ENCODE data around the gene HTN3.

DNA sequence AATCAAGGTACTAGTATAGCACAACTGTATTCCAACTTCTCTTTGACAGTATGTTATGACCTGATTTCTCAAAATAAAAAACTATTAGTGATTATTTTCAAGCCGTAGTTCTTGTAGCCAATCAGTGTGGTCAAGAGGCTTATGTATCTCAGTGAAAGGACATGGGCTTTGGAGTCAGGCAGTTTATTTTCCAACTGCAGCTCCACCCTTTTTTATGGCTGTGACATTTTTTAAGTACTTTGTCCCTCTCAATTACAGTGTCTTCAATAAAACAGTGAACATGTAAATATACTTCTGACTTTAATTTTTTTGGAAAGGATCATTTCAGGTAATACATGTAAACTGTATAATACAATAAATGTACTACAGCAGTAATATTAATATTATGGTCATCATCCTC lies 51.9 kb downstream of the HTN3 start:
- TF ChIP-seq, protein P1, sequence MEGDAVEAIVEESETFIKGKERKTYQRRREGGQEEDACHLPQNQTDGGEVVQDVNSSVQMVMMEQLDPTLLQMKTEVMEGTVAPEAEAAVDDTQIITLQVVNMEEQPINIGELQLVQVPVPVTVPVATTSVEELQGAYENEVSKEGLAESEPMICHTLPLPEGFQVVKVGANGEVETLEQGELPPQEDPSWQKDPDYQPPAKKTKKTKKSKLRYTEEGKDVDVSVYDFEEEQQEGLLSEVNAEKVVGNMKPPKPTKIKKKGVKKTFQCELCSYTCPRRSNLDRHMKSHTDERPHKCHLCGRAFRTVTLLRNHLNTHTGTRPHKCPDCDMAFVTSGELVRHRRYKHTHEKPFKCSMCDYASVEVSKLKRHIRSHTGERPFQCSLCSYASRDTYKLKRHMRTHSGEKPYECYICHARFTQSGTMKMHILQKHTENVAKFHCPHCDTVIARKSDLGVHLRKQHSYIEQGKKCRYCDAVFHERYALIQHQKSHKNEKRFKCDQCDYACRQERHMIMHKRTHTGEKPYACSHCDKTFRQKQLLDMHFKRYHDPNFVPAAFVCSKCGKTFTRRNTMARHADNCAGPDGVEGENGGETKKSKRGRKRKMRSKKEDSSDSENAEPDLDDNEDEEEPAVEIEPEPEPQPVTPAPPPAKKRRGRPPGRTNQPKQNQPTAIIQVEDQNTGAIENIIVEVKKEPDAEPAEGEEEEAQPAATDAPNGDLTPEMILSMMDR (IDR thresholded peaks at IDR 0.05) = no peak
- no peak for TF ChIP-seq EP300 (IDR thresholded peaks at IDR 0.05)

Data from suprapubic skin (tissue), 3 donors.